Neural progenitor cell (in vitro differentiated cells): Measurements from ENCODE around the gene MSRB1. TPM values are rescaled to one million over a fixed set of nuclear protein-coding genes. Genes with fewer than 3 reads are reported as not detected.
A peak's percentile ranks its signal among the peaks of the same experiment; 100 is the strongest.

Source experiments
- DNase-seq: peaks from one replicate; pipeline ENCODE4 v3.0.0-alpha.2; 2016; ENCODE audit warnings: low spot score
- H2AFZ ChIP-seq: fragments of 200-600 bp; sonication (generic); replicated peaks from 2 replicates; pipeline ENCODE4 v1.6.1; 2016; ENCODE audit warnings: antibody characterized with exemption
- H3F3A ChIP-seq: fragments of 200-600 bp; sonication (generic); 2 replicates; pipeline ENCODE4 v1.6.1; 2016; ENCODE audit warnings: antibody characterized with exemption, low read depth
- H3K27ac ChIP-seq: fragments of 200-600 bp; sonication (generic); 2 replicates; pipeline ENCODE4 v1.5.1; 2016; ENCODE audit warnings: mild to moderate bottlenecking
- H3K27me3 ChIP-seq: fragments of 200-600 bp; sonication (generic); 2 replicates; pipeline ENCODE4 v1.6.1; 2016; ENCODE audit warnings: mild to moderate bottlenecking, moderate library complexity
- H3K36me3 ChIP-seq: fragments of 200-600 bp; sonication (generic); 2 replicates; pipeline ENCODE4 v1.5.1; 2016
- H3K4me1 ChIP-seq: fragments of 200-600 bp; sonication (generic); 2 replicates; pipeline ENCODE4 v1.6.1; 2016; ENCODE audit warnings: mixed run types
- H3K4me2 ChIP-seq: fragments of 200-600 bp; sonication (generic); 2 replicates; pipeline ENCODE4 v1.6.1; 2016
- H3K4me3 ChIP-seq: fragments of 200-600 bp; sonication (generic); 2 replicates; pipeline ENCODE4 v1.5.1; 2016
- H3K79me2 ChIP-seq: fragments of 200-600 bp; sonication (generic); 2 replicates; pipeline ENCODE4 v1.6.1; 2016; ENCODE audit warnings: low read depth
- H3K9ac ChIP-seq: fragments of 200-600 bp; sonication (generic); 2 replicates; pipeline ENCODE4 v1.6.1; 2016
- H3K9me3 ChIP-seq: fragments of 200-600 bp; sonication (generic); 2 replicates; pipeline ENCODE4 v1.5.1; 2016; ENCODE audit warnings: low read depth
- H4K20me1 ChIP-seq: fragments of 200-600 bp; sonication (generic); 2 replicates; pipeline ENCODE4 v1.6.1; 2016; ENCODE audit warnings: low read depth
- H3K27ac Mint-ChIP-seq: 3 replicates; pipeline ENCODE4 v1.8.0; 2021; ENCODE audit warnings: mixed read lengths
- H3K27me3 Mint-ChIP-seq: 2 replicates; pipeline ENCODE4 v1.8.0; 2022; ENCODE audit warnings: low read depth, mild to moderate bottlenecking, inconsistent platforms, moderate library complexity, mixed read lengths; ENCODE audit not compliant: insufficient read depth
- H3K36me3 Mint-ChIP-seq: 3 replicates; pipeline ENCODE4 v1.8.0; 2021; ENCODE audit warnings: mixed read lengths
- H3K4me1 Mint-ChIP-seq: 3 replicates; pipeline ENCODE4 v1.8.0; 2021; ENCODE audit warnings: mixed read lengths
- H3K4me3 Mint-ChIP-seq: 3 replicates; pipeline ENCODE4 v1.8.0; 2021; ENCODE audit warnings: mild to moderate bottlenecking, moderate library complexity, mixed read lengths
- H3K9me3 Mint-ChIP-seq: 3 replicates; pipeline ENCODE4 v1.8.0; 2020; ENCODE audit warnings: mixed read lengths
- CTCF ChIP-seq: fragments of 200-600 bp; sonication (generic); IDR thresholded peaks from 2 replicates; pipeline ENCODE4 v1.5.1; 2017; ENCODE audit warnings: antibody characterized with exemption, mild to moderate bottlenecking
- EZH2 ChIP-seq: fragments of 200-600 bp; sonication (generic); IDR thresholded peaks from 2 replicates; pipeline ENCODE4 v1.6.1; 2017; ENCODE audit warnings: antibody characterized with exemption, mild to moderate bottlenecking, moderate library complexity
- EZH2phosphoT487 ChIP-seq: fragments of 200-600 bp; sonication (generic); IDR thresholded peaks from 2 replicates; pipeline ENCODE4 v1.6.1; 2017; ENCODE audit warnings: antibody characterized with exemption
- total RNA-seq: library from RNA; depleted of rRNA; stranded (reverse); fragments of >200 nt; gene quantifications from 2 replicates; pipeline ENCODE4 v1.2.3, GENCODE V29; 2015; ENCODE audit warnings: low replicate concordance

Gene MSRB1
- total RNA-seq, 1 donor from 2014 or later = 26.9 TPM

- Histone ChIP-seq H3K4me3 (no peak overlapping the region), H3K36me3 (no peaks in the 10 kb centered on the region), H3K79me2 (no peaks in the 10 kb centered on the region), H3F3A (peaks cover 22% of the 10 kb centered on the region), H3K9ac (no peak overlapping the region), H4K20me1 (peaks cover 25% of the 10 kb centered on the region), H3K4me1 (peaks cover 44% of the 10 kb centered on the region), H3K27ac (no peak overlapping the region), H3K9me3 (no peaks in the 10 kb centered on the region), H3K27me3 (peaks cover 46% of the 10 kb centered on the region), H2AFZ (no peak overlapping the region), H3K4me2 (peak overlapping the region; percentile 15)
- H3K9me3 Mint-ChIP-seq = no peaks in the 10 kb centered on the region
- no peak for DNase-seq
- H3K27ac Mint-ChIP-seq = no peak overlapping the region
- peaks cover 10% of the 10 kb centered on the region for H3K4me1 Mint-ChIP-seq
- no peaks in the 10 kb centered on the region for H3K36me3 Mint-ChIP-seq
- no peak overlapping the region for H3K4me3 Mint-ChIP-seq
- no peak for TF ChIP-seq CTCF
- TF ChIP-seq EZH2phosphoT487 = no peak
- TF ChIP-seq EZH2 = no peak
- peaks cover 38% of the 10 kb centered on the region for H3K27me3 Mint-ChIP-seq
These were observed 28.0 kb downstream of the MSRB1 start for GRCh38 chr16:1914988-1915387.

GRCh38 chr16:1914084-1914608, 28.9 kb downstream of the MSRB1 start:
- Histone ChIP-seq H3K36me3 (no peaks in the 10 kb centered on the region), H2AFZ (no peak overlapping the region), H3K79me2 (no peaks in the 10 kb centered on the region), H3K27ac (no peak overlapping the region), H3F3A (peaks cover 17% of the 10 kb centered on the region), H3K9me3 (no peaks in the 10 kb centered on the region), H3K4me2 (peak overlapping the region; percentile 15), H4K20me1 (peaks cover 19% of the 10 kb centered on the region), H3K27me3 (peaks cover 37% of the 10 kb centered on the region), H3K4me1 (peaks cover 39% of the 10 kb centered on the region), H3K4me3 (no peak overlapping the region), H3K9ac (no peak overlapping the region)
- H3K27ac Mint-ChIP-seq = no peak overlapping the region
- H3K36me3 Mint-ChIP-seq = no peaks in the 10 kb centered on the region
- no peak for TF ChIP-seq EZH2phosphoT487
- TF ChIP-seq CTCF = no peak
- TF ChIP-seq EZH2 = no peak
- H3K4me1 Mint-ChIP-seq = peaks cover 10% of the 10 kb centered on the region
- H3K9me3 Mint-ChIP-seq = no peaks in the 10 kb centered on the region
- H3K27me3 Mint-ChIP-seq = peaks cover 34% of the 10 kb centered on the region
- DNase-seq = no peak
- no peak overlapping the region for H3K4me3 Mint-ChIP-seq

- Mint-ChIP-seq H3K27ac (no peak overlapping the region), H3K4me1 (peaks cover 9% of the 10 kb centered on the region), H3K4me3 (no peak overlapping the region), H3K27me3 (peaks cover 29% of the 10 kb centered on the region), H3K9me3 (no peaks in the 10 kb centered on the region), H3K36me3 (no peaks in the 10 kb centered on the region)
- H3K4me3 ChIP-seq = no peak overlapping the region
- H3K4me2 ChIP-seq = no peak overlapping the region
- H3K36me3 ChIP-seq = no peaks in the 10 kb centered on the region
- TF ChIP-seq EZH2 (no peak), EZH2phosphoT487 (no peak), CTCF (no peak)
- no peak overlapping the region for H2AFZ ChIP-seq
- peaks cover 31% of the 10 kb centered on the region for H3K27me3 ChIP-seq
- H3K9me3 ChIP-seq = no peaks in the 10 kb centered on the region
- H3K4me1 ChIP-seq = peaks cover 34% of the 10 kb centered on the region
- H3F3A ChIP-seq = peaks cover 12% of the 10 kb centered on the region
- H4K20me1 ChIP-seq = peaks cover 12% of the 10 kb centered on the region
- H3K27ac ChIP-seq = no peak overlapping the region
- H3K79me2 ChIP-seq = no peaks in the 10 kb centered on the region
- no peak overlapping the region for H3K9ac ChIP-seq
- DNase-seq = peak; percentile 1
These were observed 29.5 kb downstream of the MSRB1 start for GRCh38 chr16:1913327-1914083.
